HepG2 (cell line): Measurements from ENCODE around the gene SOCS3. TPM values are rescaled to one million over a fixed set of nuclear protein-coding genes. Genes with fewer than 3 reads are reported as not detected.

Experiments used
- CBFB ChIP-seq: sonication (generic); formaldehyde crosslinking; IDR thresholded peaks from 2 replicates; pipeline ENCODE4 v1.4.0; 2020; ENCODE audit warnings: missing genetic modification reagents
- FOXP1 ChIP-seq, 2 experiments: fragments of 450-650 bp in 1 of 2; IDR thresholded peaks; 2 replicates each; pipeline ENCODE4 v1.6.1; 2017 to 2018; ENCODE audit warnings: antibody characterized with exemption in 1 of 2
- KLF6 ChIP-seq: IDR thresholded peaks from 2 replicates; pipeline ENCODE4 v1.8.0; 2016; ENCODE audit warnings: missing biosample characterization, missing genetic modification reagents
- LCORL ChIP-seq, 2 experiments: fragments of 450-650 bp in 1 of 2; sonication (generic) in 1 of 2; formaldehyde crosslinking in 1 of 2; IDR thresholded peaks; 2 replicates each; pipeline versions ENCODE4 v1.5.0 to v1.6.1; 2017 to 2020; ENCODE audit warnings: antibody characterized with exemption in 1 of 2, missing genetic modification reagents in 1 of 2
- RBFOX2 ChIP-seq: fragments of 200-400 bp; formaldehyde crosslinking; IDR thresholded peaks from 2 replicates; pipeline ENCODE4 v1.6.1; 2017; ENCODE audit warnings: low read depth, mild to moderate bottlenecking, low read length
- RBM22 ChIP-seq: fragments of 200-400 bp; formaldehyde crosslinking; optimal IDR thresholded peaks from 2 replicates; pipeline ENCODE3; 2017; ENCODE audit warnings: mild to moderate bottlenecking, low read length, moderate library complexity
- SIN3A ChIP-seq: IDR thresholded peaks from 2 replicates; pipeline ENCODE4 v1.6.1; 2011; ENCODE audit warnings: low read depth, mild to moderate bottlenecking, control low read depth, low read length, borderline replicate concordance
- SOX13 ChIP-seq, 3 experiments: fragments of 450-650 bp in 1 of 3; sonication (generic) in 1 of 3; formaldehyde crosslinking in 1 of 3; IDR thresholded peaks in 2 of 3; conservative IDR thresholded peaks in 1 of 3; 2 replicates each; pipeline versions ENCODE4 v1.5.0 to v1.6.1; 2016 to 2020; ENCODE audit warnings: antibody characterized with exemption in 1 of 3, mild to moderate bottlenecking in 1 of 3, missing compliant biosample characterization in 1 of 3, missing genetic modification reagents in 1 of 3, moderate library complexity in 1 of 3
- SOX6 ChIP-seq, 2 experiments: fragments of 450-650 bp in 1 of 2; sonication (generic) in 1 of 2; formaldehyde crosslinking in 1 of 2; IDR thresholded peaks; 2 replicates each; pipeline versions ENCODE4 v1.4.0 to v1.6.1; 2017 to 2020; ENCODE audit warnings: antibody characterized with exemption in 1 of 2, mild to moderate bottlenecking in 1 of 2, missing genetic modification reagents in 1 of 2
- TSC22D2 ChIP-seq: sonication (generic); formaldehyde crosslinking; IDR thresholded peaks from 2 replicates; pipeline ENCODE4 v1.5.1; 2020; ENCODE audit warnings: missing genetic modification reagents, mild to moderate bottlenecking, borderline replicate concordance
- ZFX ChIP-seq: sonication (generic); formaldehyde crosslinking; IDR thresholded peaks from 2 replicates; pipeline ENCODE4 v1.4.0; 2020; ENCODE audit warnings: mild to moderate bottlenecking, low read depth, missing genetic modification reagents, moderate library complexity
- ZNF501 ChIP-seq: sonication (generic); formaldehyde crosslinking; IDR thresholded peaks from 2 replicates; pipeline ENCODE4 v1.5.1; 2020; ENCODE audit warnings: mild to moderate bottlenecking, moderate library complexity, missing genetic modification reagents
- polyA plus RNA-seq, 8 experiments: library from polyadenylated mRNA; depleted of rRNA in 3 of 8; stranded (reverse) in 7 of 8; unstranded in 1 of 8; fragments of >200 nt; fragmentation: Illumina TruSeq in 4 of 8; extraction: Trizol in 4 of 8; gene quantifications; 2 replicates each; pipeline versions ENCODE4 v1.2.1 to v1.2.3, GENCODE V29; 2011 to 2016; ENCODE audit warnings: low read depth in 4 of 8, missing spikeins in 1 of 8, mixed read lengths in 1 of 8; ENCODE audit not compliant: insufficient read depth in 1 of 8
- total RNA-seq, 5 experiments: library from RNA; depleted of rRNA; stranded (reverse); fragments of >200 nt; fragmentation: Illumina TruSeq; extraction: Trizol; gene quantifications; 2 replicates each; pipeline ENCODE4 v1.2.3, GENCODE V29; 2016; ENCODE audit warnings: low read depth in 1 of 5
- TF ChIP-seq, protein P1 (sequence below): IDR thresholded peaks from 2 replicates; pipeline ENCODE4 v1.6.1; 2016; ENCODE audit warnings: mild to moderate bottlenecking
- TF ChIP-seq, protein P2 (sequence below): sonication (generic); formaldehyde crosslinking; IDR thresholded peaks from 2 replicates; pipeline ENCODE4 v1.5.1; 2020; ENCODE audit warnings: mild to moderate bottlenecking, missing genetic modification reagents, borderline replicate concordance
- TF ChIP-seq, protein P3 (sequence below): sonication (generic); formaldehyde crosslinking; conservative IDR thresholded peaks from 2 replicates; pipeline ENCODE4 v1.8.0; 2022; ENCODE audit warnings: mild to moderate bottlenecking, moderate library complexity, missing genetic modification reagents
- TF ChIP-seq, protein P4 (sequence below): sonication (generic); formaldehyde crosslinking; IDR thresholded peaks from 2 replicates; pipeline ENCODE4 v1.4.0; 2020; ENCODE audit warnings: mild to moderate bottlenecking, missing genetic modification reagents
- TF ChIP-seq, protein P5 (sequence below): sonication (generic); formaldehyde crosslinking; IDR thresholded peaks from 2 replicates; pipeline ENCODE4 v1.9.0; 2022; ENCODE audit warnings: low read depth, missing genetic modification reagents

The SOCS3 gene
- total and polyA plus RNA-seq, 2 of the 13 experiments (the other 11 are each of a cell fraction or from before 2014, with no cell fraction given), result 0.77 to 2.4 TPM

- TF ChIP-seq ZFX (CRISPR knock-in tag) (no peak), SIN3A (0 out of 2 replicates have a peak, but pooled peaks have one; percentile 53), FOXP1 (IDR thresholded peaks at IDR 0.05) (no peak), FOXP1 (CRISPR knock-in tag; IDR thresholded peaks at IDR 0.05) (peak; percentile 56; the same call in 1 of the 2 replicates), ZNF501 (CRISPR knock-in tag) (0 out of 2 replicates have a peak, but pooled peaks have one; percentile 9), RBFOX2 (no peak), KLF6 (CRISPR knock-in tag) (no peak), TSC22D2 (0 out of 2 replicates have a peak, but pooled peaks have one; percentile 33), SOX6 (IDR thresholded peaks at IDR 0.05) (no peak), SOX6 (CRISPR knock-in tag; IDR thresholded peaks at IDR 0.05) (peak; percentile 59), SOX13 (IDR thresholded peaks at IDR 0.05) (no peak), SOX13 (CRISPR knock-in tag; conservative IDR thresholded peaks at IDR 0.05 in 1 of 2, IDR thresholded peaks at IDR 0.05 in 1 of 2) (peak in 1 of 2 experiments; percentile 59; a peak in 1 of 4 replicates), CBFB (CRISPR knock-in tag) (no peak), LCORL (IDR thresholded peaks at IDR 0.05) (no peak), LCORL (CRISPR knock-in tag; IDR thresholded peaks at IDR 0.05) (0 out of 2 replicates have a peak, but pooled peaks have one; percentile 27), RBM22 (peak; percentile 69)
- TF ChIP-seq, protein P1, sequence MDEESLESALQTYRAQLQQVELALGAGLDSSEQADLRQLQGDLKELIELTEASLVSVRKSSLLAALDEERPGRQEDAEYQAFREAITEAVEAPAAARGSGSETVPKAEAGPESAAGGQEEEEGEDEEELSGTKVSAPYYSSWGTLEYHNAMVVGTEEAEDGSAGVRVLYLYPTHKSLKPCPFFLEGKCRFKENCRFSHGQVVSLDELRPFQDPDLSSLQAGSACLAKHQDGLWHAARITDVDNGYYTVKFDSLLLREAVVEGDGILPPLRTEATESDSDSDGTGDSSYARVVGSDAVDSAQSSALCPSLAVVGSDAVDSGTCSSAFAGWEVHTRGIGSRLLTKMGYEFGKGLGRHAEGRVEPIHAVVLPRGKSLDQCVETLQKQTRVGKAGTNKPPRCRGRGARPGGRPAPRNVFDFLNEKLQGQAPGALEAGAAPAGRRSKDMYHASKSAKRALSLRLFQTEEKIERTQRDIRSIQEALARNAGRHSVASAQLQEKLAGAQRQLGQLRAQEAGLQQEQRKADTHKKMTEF, result peak; percentile 64
- TF ChIP-seq, protein P2, sequence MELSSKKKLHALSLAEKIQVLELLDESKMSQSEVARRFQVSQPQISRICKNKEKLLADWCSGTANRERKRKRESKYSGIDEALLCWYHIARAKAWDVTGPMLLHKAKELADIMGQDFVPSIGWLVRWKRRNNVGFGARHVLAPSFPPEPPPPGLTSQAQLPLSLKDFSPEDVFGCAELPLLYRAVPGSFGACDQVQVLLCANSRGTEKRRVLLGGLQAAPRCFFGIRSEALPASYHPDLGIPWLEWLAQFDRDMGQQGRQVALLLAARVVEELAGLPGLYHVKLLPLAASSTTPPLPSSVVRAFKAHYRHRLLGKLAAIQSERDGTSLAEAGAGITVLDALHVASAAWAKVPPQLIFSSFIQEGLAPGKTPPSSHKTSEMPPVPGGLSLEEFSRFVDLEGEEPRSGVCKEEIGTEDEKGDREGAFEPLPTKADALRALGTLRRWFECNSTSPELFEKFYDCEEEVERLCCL, result no peak
- TF ChIP-seq, protein P3, sequence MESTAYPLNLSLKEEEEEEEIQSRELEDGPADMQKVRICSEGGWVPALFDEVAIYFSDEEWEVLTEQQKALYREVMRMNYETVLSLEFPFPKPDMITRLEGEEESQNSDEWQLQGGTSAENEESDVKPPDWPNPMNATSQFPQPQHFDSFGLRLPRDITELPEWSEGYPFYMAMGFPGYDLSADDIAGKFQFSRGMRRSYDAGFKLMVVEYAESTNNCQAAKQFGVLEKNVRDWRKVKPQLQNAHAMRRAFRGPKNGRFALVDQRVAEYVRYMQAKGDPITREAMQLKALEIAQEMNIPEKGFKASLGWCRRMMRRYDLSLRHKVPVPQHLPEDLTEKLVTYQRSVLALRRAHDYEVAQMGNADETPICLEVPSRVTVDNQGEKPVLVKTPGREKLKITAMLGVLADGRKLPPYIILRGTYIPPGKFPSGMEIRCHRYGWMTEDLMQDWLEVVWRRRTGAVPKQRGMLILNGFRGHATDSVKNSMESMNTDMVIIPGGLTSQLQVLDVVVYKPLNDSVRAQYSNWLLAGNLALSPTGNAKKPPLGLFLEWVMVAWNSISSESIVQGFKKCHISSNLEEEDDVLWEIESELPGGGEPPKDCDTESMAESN (CRISPR knock-in tag), result no peak
- TF ChIP-seq, protein P4, sequence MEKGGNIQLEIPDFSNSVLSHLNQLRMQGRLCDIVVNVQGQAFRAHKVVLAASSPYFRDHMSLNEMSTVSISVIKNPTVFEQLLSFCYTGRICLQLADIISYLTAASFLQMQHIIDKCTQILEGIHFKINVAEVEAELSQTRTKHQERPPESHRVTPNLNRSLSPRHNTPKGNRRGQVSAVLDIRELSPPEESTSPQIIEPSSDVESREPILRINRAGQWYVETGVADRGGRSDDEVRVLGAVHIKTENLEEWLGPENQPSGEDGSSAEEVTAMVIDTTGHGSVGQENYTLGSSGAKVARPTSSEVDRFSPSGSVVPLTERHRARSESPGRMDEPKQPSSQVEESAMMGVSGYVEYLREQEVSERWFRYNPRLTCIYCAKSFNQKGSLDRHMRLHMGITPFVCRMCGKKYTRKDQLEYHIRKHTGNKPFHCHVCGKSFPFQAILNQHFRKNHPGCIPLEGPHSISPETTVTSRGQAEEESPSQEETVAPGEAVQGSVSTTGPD (CRISPR knock-in tag), result 0 out of 2 replicates have a peak, but pooled peaks have one; percentile 45
- TF ChIP-seq, protein P5, sequence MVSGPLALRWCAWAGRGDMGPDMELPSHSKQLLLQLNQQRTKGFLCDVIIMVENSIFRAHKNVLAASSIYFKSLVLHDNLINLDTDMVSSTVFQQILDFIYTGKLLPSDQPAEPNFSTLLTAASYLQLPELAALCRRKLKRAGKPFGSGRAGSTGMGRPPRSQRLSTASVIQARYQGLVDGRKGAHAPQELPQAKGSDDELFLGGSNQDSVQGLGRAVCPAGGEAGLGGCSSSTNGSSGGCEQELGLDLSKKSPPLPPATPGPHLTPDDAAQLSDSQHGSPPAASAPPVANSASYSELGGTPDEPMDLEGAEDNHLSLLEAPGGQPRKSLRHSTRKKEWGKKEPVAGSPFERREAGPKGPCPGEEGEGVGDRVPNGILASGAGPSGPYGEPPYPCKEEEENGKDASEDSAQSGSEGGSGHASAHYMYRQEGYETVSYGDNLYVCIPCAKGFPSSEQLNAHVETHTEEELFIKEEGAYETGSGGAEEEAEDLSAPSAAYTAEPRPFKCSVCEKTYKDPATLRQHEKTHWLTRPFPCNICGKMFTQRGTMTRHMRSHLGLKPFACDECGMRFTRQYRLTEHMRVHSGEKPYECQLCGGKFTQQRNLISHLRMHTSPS, result peak; percentile 97
Observed at GRCh38 chr17:78396441-78397337, 36.8 kb upstream of the SOCS3 start (continued).
